ENCODE data around the gene VSTM2L. TPM values are rescaled to one million over a fixed set of nuclear protein-coding genes. Genes with fewer than 3 reads are reported as not detected.

VSTM2L gene
- total and polyA plus RNA-seq, 12 donors: 1.8 to 17.2 (median 8.9) TPM

- peaks cover 0 to 18% (median 8%) of the 10 kb centered on the region in 9 donors for H3K4me1 ChIP-seq
- ATAC-seq (no peak), DNase-seq (no peak)
- TF ChIP-seq CTCF (IDR thresholded peaks at IDR 0.05): peak in 7 of 9 donors; percentile 6 to 39 (median 23)
- no peaks in the 10 kb centered on the region for H3K36me3 ChIP-seq
- H3K27ac ChIP-seq: peak overlapping the region in 1 of 10 donors; percentile 9
- intact Hi-C loops (cut with DNase I): loop anchor here in 7 of 10 donors (2.0 to 10.0 kb wide), 6 partner anchors 84 to 321 kb away; no protein-coding TSS in a partner anchor
- WGBS, 2 donors: 26 to 30% methylated on average over 65 to 67 of the region's 67 CpGs
- peaks cover 9 to 83% (median 75%) of the 10 kb centered on the region in 7 donors for H3K27me3 ChIP-seq
- no peaks in the 10 kb centered on the region for H3K9me3 ChIP-seq
- H3K4me3 ChIP-seq: peak overlapping the region in 9 of 10 donors; percentile 36 to 47 (median 39)
Measured at GRCh38 chr20:37903317-37904007, 535 bp downstream of the VSTM2L start.

GRCh38 chr20:37904008-37904642 is 1.2 kb downstream of the VSTM2L start:
- Histone ChIP-seq H3K4me1 (peaks cover 0 to 18% (median 8%) of the 10 kb centered on the region in 9 donors), H3K9me3 (no peaks in the 10 kb centered on the region), H3K27me3 (peaks cover 9 to 90% (median 78%) of the 10 kb centered on the region in 7 donors), H3K27ac (no peak overlapping the region), H3K36me3 (no peaks in the 10 kb centered on the region), H3K4me3 (peak overlapping the region in 2 of 10 donors; percentile 38 to 45)
- intact Hi-C loops (cut with DNase I): loop anchor here in 6 of 10 donors (5.0 to 10.0 kb wide), 5 partner anchors 83 to 321 kb away; no protein-coding TSS in a partner anchor
- 61 to 74% methylated on average over 12 of the region's 12 CpGs for WGBS, 2 donors
- no peak for ATAC-seq
- no peak for TF ChIP-seq CTCF (IDR thresholded peaks at IDR 0.05)
- DNase-seq: no peak

- intact Hi-C loops (cut with DNase I): loop anchor here in 6 of 10 donors (5.0 to 10.0 kb wide), 5 partner anchors 82 to 320 kb away; no protein-coding TSS in a partner anchor
- H3K4me3 ChIP-seq: no peak overlapping the region
- DNase-seq: no peak
- no peak for ATAC-seq
- peaks cover 0 to 18% (median 8%) of the 10 kb centered on the region in 9 donors for H3K4me1 ChIP-seq
- H3K36me3 ChIP-seq: no peaks in the 10 kb centered on the region
- peaks cover 9 to 92% (median 81%) of the 10 kb centered on the region in 7 donors for H3K27me3 ChIP-seq
- no peak overlapping the region for H3K27ac ChIP-seq
- no peaks in the 10 kb centered on the region for H3K9me3 ChIP-seq
- TF ChIP-seq CTCF (IDR thresholded peaks at IDR 0.05): no peak
- WGBS, 2 donors: 65 to 68% methylated on average over 8 of the region's 8 CpGs
Measured at GRCh38 chr20:37904845-37905373, 2.0 kb downstream of the VSTM2L start.
